GM19099 (cell line): Measurements from ENCODE around the gene RELB.
A peak's percentile ranks its signal among the peaks of the same experiment; 100 is the strongest.

ENCODE experiments used
- POLR2A ChIP-seq: IDR thresholded peaks from 3 replicates; pipeline ENCODE4 v1.6.1; 2011; ENCODE audit warnings: low read depth; ENCODE audit not compliant: insufficient read length; ENCODE audit errors: extremely low read depth

The RELB gene

GRCh38 chr19:45061965-45062364 is 60.7 kb downstream of the RELB start:
- no peak for TF ChIP-seq POLR2A

GRCh38 chr19:45063851-45064801 is 62.9 kb downstream of the RELB start:
- TF ChIP-seq POLR2A = no peak

GRCh38 chr19:45066921-45067661 is 65.8 kb downstream of the RELB start:
- TF ChIP-seq POLR2A = no peak

- TF ChIP-seq POLR2A = no peak
Observed at GRCh38 chr19:45068041-45068440, 66.8 kb downstream of the RELB start.

GRCh38 chr19:45069056-45069455 is 67.8 kb downstream of the RELB start:
- no peak for TF ChIP-seq POLR2A

GRCh38 chr19:45070214-45070613 is 69.0 kb downstream of the RELB start:
- TF ChIP-seq POLR2A = peak; percentile 28

GRCh38 chr19:45070861-45071544 is 69.7 kb downstream of the RELB start:
- TF ChIP-seq POLR2A = no peak

GRCh38 chr19:45071545-45071938 is 70.3 kb downstream of the RELB start:
- no peak for TF ChIP-seq POLR2A

- TF ChIP-seq POLR2A = no peak
Observed at GRCh38 chr19:45071969-45072790, 70.9 kb downstream of the RELB start.

GRCh38 chr19:45074744-45075300 is 73.6 kb downstream of the RELB start:
- no peak for TF ChIP-seq POLR2A

GRCh38 chr19:45075301-45076028 is 74.2 kb downstream of the RELB start:
- peak; percentile 72 for TF ChIP-seq POLR2A

- peak; percentile 92 for TF ChIP-seq POLR2A
Observed at GRCh38 chr19:45076029-45076850, 75.0 kb downstream of the RELB start, which contains the start of gene ZNF296. Gene ZNF296, minus strand, starts transcription at chr19:45076478. Its CDS starts 105 bp downstream, at chr19:45076373.
